ENCODE measurements around the gene ATL1.
A peak's percentile ranks its signal among the peaks of the same experiment; 100 is the strongest.
"Not testable (repeated sequence)": the region's sequence is repeated elsewhere in the genome, so short reads cannot be mapped to it uniquely, and the experiment has no call there.

Gene ATL1

GRCh38 chr14:50538034-50538433 lies 21.9 kb upstream of the ATL1 start:
- not testable (repeated sequence) for DNase-seq

- DNase-seq = no peak
These were observed 20.9 kb upstream of the ATL1 start for GRCh38 chr14:50539051-50539450.

GRCh38 chr14:50541159-50541567 lies 18.8 kb upstream of the ATL1 start:
- no peak for DNase-seq

- peak; percentile 81 for DNase-seq
These were observed 17.0 kb upstream of the ATL1 start for GRCh38 chr14:50542941-50543418.

- no peak for DNase-seq
These were observed 15.0 kb upstream of the ATL1 start for GRCh38 chr14:50544911-50545310.

GRCh38 chr14:50545618-50546017 lies 14.3 kb upstream of the ATL1 start:
- no peak for DNase-seq

GRCh38 chr14:50550294-50550693 lies 9.7 kb upstream of the ATL1 start:
- no peak for DNase-seq

GRCh38 chr14:50551877-50552276 lies 8.1 kb upstream of the ATL1 start:
- DNase-seq = no peak

GRCh38 chr14:50552796-50553195 lies 7.1 kb upstream of the ATL1 start:
- DNase-seq = not testable (repeated sequence)

GRCh38 chr14:50560931-50561285 lies 963 bp downstream of the ATL1 start:
- peak; percentile 65 for DNase-seq

- DNase-seq = no peak
These were observed 2.9 kb downstream of the ATL1 start for GRCh38 chr14:50562841-50563240.

- DNase-seq = no peak
These were observed 9.8 kb downstream of the ATL1 start for GRCh38 chr14:50569714-50570274.

- DNase-seq = no peak
These were observed 13.9 kb downstream of the ATL1 start for GRCh38 chr14:50573862-50574261.

GRCh38 chr14:50575769-50576168 lies 15.8 kb downstream of the ATL1 start:
- DNase-seq = no peak

- no peak for DNase-seq
These were observed 18.0 kb downstream of the ATL1 start for GRCh38 chr14:50577982-50578381.

- DNase-seq = no peak
These were observed 18.5 kb downstream of the ATL1 start for GRCh38 chr14:50578433-50578832.

GRCh38 chr14:50590464-50590863 lies 30.5 kb downstream of the ATL1 start:
- DNase-seq = no peak

GRCh38 chr14:50594577-50595316 lies 34.8 kb downstream of the ATL1 start:
- no peak for DNase-seq

GRCh38 chr14:50598765-50599164 lies 38.8 kb downstream of the ATL1 start:
- no peak for DNase-seq

- no peak for DNase-seq
These were observed 39.9 kb downstream of the ATL1 start for GRCh38 chr14:50599700-50600444.

GRCh38 chr14:50600849-50601248 lies 40.9 kb downstream of the ATL1 start:
- no peak for DNase-seq

GRCh38 chr14:50601394-50601793 lies 41.4 kb downstream of the ATL1 start:
- no peak for DNase-seq

GRCh38 chr14:50602035-50602434 lies 42.1 kb downstream of the ATL1 start:
- DNase-seq = no peak

GRCh38 chr14:50603565-50603964 lies 43.6 kb downstream of the ATL1 start:
- DNase-seq = no peak
